Measurements from ENCODE around the gene CHRNB4.

DNA sequence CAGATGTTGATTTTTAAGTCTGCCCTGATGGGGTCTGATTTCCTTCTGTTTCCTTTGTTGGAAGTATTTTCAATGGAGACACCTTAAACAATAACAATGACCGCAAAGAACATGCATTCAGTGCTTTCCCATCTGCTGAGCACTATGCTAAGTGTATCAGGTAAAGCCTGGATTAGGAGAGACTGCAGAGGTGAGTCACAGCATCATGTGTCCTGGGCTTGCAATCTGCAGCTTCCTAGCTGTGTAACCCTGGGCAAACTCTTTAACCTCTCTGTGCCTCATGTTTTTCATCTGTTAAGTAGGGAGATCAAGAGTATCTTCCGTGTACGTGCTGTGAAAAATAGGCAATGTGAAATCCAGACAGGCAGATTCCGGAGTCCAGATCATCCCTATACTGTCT, 13.3 kb upstream of the CHRNB4 start:
- TF ChIP-seq, protein P1, sequence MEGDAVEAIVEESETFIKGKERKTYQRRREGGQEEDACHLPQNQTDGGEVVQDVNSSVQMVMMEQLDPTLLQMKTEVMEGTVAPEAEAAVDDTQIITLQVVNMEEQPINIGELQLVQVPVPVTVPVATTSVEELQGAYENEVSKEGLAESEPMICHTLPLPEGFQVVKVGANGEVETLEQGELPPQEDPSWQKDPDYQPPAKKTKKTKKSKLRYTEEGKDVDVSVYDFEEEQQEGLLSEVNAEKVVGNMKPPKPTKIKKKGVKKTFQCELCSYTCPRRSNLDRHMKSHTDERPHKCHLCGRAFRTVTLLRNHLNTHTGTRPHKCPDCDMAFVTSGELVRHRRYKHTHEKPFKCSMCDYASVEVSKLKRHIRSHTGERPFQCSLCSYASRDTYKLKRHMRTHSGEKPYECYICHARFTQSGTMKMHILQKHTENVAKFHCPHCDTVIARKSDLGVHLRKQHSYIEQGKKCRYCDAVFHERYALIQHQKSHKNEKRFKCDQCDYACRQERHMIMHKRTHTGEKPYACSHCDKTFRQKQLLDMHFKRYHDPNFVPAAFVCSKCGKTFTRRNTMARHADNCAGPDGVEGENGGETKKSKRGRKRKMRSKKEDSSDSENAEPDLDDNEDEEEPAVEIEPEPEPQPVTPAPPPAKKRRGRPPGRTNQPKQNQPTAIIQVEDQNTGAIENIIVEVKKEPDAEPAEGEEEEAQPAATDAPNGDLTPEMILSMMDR (IDR thresholded peaks at IDR 0.05; ENCODE audit: insufficient read depth, low read length), result no peak
- TF ChIP-seq, protein P2, sequence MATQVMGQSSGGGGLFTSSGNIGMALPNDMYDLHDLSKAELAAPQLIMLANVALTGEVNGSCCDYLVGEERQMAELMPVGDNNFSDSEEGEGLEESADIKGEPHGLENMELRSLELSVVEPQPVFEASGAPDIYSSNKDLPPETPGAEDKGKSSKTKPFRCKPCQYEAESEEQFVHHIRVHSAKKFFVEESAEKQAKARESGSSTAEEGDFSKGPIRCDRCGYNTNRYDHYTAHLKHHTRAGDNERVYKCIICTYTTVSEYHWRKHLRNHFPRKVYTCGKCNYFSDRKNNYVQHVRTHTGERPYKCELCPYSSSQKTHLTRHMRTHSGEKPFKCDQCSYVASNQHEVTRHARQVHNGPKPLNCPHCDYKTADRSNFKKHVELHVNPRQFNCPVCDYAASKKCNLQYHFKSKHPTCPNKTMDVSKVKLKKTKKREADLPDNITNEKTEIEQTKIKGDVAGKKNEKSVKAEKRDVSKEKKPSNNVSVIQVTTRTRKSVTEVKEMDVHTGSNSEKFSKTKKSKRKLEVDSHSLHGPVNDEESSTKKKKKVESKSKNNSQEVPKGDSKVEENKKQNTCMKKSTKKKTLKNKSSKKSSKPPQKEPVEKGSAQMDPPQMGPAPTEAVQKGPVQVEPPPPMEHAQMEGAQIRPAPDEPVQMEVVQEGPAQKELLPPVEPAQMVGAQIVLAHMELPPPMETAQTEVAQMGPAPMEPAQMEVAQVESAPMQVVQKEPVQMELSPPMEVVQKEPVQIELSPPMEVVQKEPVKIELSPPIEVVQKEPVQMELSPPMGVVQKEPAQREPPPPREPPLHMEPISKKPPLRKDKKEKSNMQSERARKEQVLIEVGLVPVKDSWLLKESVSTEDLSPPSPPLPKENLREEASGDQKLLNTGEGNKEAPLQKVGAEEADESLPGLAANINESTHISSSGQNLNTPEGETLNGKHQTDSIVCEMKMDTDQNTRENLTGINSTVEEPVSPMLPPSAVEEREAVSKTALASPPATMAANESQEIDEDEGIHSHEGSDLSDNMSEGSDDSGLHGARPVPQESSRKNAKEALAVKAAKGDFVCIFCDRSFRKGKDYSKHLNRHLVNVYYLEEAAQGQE (IDR thresholded peaks at IDR 0.05; ENCODE audit: insufficient replicate concordance, low read depth), result no peak
